Measurements from ENCODE around the gene CD226. TPM values are rescaled to one million over a fixed set of nuclear protein-coding genes. Genes with fewer than 3 reads are reported as not detected.

The CD226 gene
- total RNA-seq, 1 experiment from 2014 or later, result 0.10 TPM

DNA sequence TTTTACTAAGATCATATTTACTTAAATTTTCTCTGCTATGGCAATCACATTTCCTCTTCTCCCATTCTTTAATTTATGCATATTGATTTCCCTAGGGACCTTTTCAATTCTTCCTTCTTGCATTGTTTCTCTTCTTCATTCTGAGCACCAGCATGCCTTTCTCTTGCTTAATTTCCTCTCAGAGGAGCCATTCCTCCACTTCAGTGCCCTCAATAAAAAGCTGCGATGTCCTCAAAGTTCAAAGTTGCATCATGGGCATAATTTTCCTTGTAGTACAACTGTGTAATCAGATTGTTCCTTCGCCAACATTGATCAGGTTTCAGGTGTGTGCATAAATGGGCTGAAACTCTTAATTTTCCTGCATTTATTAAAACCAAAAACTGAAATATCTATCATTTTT is 21.8 kb upstream of the CD226 start:
- no peak for DNase-seq
- no peaks in the 10 kb centered on the region for H3K9me3 ChIP-seq (replicated peaks)
- H3K36me3 ChIP-seq, result no peaks in the 10 kb centered on the region
- no peaks in the 10 kb centered on the region for H3K27me3 ChIP-seq
- H3K27ac ChIP-seq, result no peak overlapping the region
- H3K4me3 ChIP-seq, result no peak overlapping the region
- no peaks in the 10 kb centered on the region for H3K4me1 ChIP-seq

DNA sequence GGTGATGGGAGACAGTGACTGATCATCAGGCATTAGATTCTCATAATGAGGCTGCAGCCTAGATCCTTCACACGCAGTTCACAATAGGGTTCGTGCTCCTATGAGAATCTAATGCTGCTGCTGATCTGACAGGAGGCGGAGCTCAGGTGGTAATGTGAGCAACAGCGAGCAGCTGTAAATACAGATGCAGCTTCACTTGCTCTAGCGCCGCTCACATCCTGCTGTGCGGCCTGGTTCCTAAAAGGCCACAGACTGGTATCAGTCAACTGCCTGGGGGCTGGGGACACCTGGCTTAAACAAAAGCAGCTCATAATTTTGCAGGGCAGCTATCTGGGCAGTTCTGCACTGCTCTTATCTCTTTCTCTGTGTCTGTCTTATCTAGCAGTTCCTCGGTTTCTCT is 20.4 kb upstream of the CD226 start:
- H3K4me1 ChIP-seq, result no peaks in the 10 kb centered on the region
- H3K9me3 ChIP-seq (replicated peaks), result no peaks in the 10 kb centered on the region
- DNase-seq, result peak; percentile 14 to 42
- no peak overlapping the region for H3K4me3 ChIP-seq
- H3K36me3 ChIP-seq, result no peaks in the 10 kb centered on the region
- H3K27me3 ChIP-seq, result no peaks in the 10 kb centered on the region
- H3K27ac ChIP-seq, result no peak overlapping the region

DNA sequence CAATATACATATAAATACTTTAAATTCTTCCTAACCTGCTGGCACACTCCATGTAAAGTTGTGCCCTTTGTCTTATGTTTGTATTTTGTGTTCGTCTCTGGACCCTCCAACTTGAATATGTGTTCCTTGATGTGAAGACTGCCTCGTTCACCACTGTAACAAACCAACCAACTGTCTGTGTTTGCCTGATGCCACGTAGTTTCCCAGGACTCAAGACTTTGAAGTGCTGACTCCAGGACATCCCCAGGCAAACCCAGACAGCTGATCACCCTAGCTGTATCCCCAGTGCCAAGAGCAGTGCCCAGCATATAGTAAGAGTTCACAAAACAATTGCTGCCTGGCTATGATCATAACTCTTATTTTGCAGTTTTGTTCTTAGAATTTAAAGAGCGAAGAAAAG is 15.5 kb upstream of the CD226 start:
- Histone ChIP-seq H3K27me3 (no peaks in the 10 kb centered on the region), H3K36me3 (no peaks in the 10 kb centered on the region), H3K4me3 (no peak overlapping the region), H3K4me1 (no peaks in the 10 kb centered on the region), H3K9me3 (replicated peaks) (no peaks in the 10 kb centered on the region), H3K27ac (no peak overlapping the region)
- no peak for DNase-seq

DNA sequence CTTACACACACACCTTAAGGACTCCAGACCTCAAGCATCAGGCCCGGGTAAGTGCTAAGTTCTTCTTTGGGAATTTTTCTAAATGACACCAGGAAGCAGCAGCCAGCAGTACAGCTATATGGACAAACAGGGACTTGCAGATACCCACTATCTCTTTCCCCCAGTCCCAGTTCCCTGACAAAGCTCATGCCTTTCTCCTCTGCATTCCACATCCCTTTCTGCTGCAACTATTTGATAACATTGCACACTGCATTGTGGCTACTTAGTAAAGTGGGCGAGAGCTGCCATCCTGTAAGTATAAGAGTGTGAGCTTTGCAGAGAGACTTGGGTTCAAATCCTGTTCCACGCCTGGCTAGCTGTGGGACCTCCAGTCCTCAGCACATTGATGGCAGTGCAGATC is 14.0 kb upstream of the CD226 start:
- Histone ChIP-seq H3K9me3 (replicated peaks) (no peaks in the 10 kb centered on the region), H3K36me3 (no peaks in the 10 kb centered on the region), H3K27ac (no peak overlapping the region), H3K4me3 (no peak overlapping the region), H3K4me1 (no peaks in the 10 kb centered on the region), H3K27me3 (no peaks in the 10 kb centered on the region)
- DNase-seq, result no peak

DNA sequence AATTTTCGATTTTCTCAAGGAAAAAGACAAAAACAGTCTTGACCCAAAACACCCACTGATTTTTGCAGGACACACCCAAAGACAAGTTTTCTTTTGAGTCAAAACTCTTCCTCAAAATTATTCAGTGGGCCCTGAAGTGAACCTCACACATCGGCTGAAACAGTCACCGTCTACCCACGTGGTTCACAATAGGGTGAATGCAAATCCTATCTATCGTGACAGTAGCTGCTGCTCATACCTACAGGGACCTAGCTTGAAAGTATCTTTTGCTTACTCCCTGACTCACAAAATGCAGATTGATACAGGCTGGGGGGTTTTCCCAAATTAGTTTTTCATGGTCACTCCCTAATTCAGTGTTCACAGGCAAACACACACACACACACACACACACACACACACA is 10.7 kb upstream of the CD226 start:
- Histone ChIP-seq H3K36me3 (no peaks in the 10 kb centered on the region), H3K27me3 (no peaks in the 10 kb centered on the region), H3K27ac (no peak overlapping the region), H3K9me3 (replicated peaks) (no peaks in the 10 kb centered on the region), H3K4me1 (no peaks in the 10 kb centered on the region), H3K4me3 (no peak overlapping the region)
- DNase-seq, result no peak

DNA sequence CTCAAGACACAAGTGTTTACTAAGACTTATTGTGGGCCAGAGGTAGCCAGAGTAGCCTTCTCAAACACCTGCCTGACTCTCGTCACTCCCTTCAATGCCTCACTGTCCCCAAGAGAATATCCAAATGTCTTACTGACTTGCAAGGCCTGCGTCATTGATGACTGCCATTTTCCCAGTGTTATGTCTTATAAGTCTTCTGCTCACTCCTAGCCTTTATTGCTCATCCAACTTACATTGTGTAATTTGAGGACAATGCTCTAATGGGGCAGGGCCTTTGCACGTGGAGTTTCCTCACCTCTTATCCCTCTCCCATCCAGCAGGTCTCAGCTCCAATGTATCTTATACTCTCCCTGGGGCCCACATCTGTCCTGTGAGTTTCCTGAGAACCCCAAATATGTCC is 10.1 kb upstream of the CD226 start:
- Histone ChIP-seq H3K27ac (no peak overlapping the region), H3K27me3 (no peaks in the 10 kb centered on the region), H3K4me3 (no peak overlapping the region), H3K36me3 (no peaks in the 10 kb centered on the region), H3K9me3 (replicated peaks) (no peaks in the 10 kb centered on the region), H3K4me1 (no peaks in the 10 kb centered on the region)
- no peak for DNase-seq

DNA sequence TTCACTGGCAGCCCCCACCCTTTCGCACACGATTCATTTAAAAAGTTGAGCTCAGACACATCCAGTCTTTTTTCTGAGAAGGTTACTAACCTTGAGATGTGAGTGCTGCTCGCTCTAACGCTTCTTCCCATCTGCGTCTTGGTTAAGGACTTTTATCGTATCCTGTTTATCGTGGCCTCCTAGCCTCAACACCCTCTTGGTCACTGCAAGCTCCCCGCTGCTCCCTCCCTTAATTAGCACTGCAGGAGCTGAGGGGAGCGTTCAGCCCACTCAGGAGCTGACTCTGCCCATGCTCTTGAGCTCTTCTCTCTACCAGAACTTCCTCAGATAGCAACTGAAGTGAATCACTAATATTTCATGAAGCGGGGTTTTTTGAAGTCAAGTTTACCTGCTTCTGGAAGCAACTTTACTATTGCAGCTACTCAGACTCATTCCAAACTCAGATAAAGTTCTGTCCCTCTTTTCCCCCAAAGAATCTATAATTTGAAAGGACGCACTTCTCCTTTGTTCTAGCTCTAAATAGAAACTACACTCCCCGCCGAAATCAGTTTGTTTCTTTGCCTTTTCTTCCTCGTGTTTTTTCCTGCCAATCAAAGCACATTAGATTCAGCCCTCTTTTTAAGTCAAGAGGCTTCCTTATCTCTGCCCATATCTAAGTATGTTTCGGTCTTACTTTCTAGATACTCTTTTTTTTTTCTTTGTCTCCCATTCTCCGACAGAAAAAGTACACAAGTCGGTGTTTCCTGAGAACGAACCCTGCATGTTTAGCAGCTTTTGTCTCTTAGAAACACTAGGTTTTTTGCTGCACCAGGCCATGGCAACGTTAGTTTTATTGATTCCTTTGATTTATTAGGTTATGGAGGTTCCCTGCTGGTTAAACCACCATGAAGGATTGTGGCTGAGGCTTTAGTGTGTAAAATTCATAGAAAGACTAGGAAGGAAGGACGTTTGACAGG is 9.3 kb upstream of the CD226 start:
- Histone ChIP-seq H3K4me1 (no peaks in the 10 kb centered on the region), H3K36me3 (no peaks in the 10 kb centered on the region), H3K4me3 (no peak overlapping the region), H3K9me3 (replicated peaks) (no peaks in the 10 kb centered on the region), H3K27ac (no peak overlapping the region), H3K27me3 (no peaks in the 10 kb centered on the region)
- no peak for DNase-seq

DNA sequence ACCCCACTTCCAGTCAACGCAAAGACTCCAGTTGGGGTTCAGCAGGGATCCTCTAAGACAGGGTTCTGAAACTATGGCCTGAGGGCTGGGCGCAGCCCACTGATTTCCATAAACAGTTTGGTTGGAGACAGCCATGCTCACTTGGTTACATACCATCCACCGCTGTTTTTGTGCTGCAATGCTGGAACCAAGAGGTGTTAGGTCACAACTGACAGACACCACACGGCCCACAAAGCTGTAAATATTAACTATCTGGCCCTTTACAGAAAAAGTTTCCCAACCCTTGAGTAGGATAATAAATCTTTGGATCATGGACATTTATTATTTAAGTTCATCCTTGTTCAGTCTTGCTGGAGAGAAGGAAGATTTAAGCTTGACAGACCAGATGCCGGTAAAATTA is 8.4 kb upstream of the CD226 start:
- no peak overlapping the region for H3K27ac ChIP-seq
- H3K4me1 ChIP-seq, result no peaks in the 10 kb centered on the region
- H3K9me3 ChIP-seq (replicated peaks), result no peaks in the 10 kb centered on the region
- H3K36me3 ChIP-seq, result no peaks in the 10 kb centered on the region
- no peak for DNase-seq
- H3K4me3 ChIP-seq, result no peak overlapping the region
- no peaks in the 10 kb centered on the region for H3K27me3 ChIP-seq

GRCh38 chr18:69954719-69955480 is 7.2 kb upstream of the CD226 start:
- no peaks in the 10 kb centered on the region for H3K27me3 ChIP-seq
- H3K4me3 ChIP-seq, result no peak overlapping the region
- no peaks in the 10 kb centered on the region for H3K36me3 ChIP-seq
- DNase-seq, result no peak
- no peaks in the 10 kb centered on the region for H3K9me3 ChIP-seq (replicated peaks)
- H3K4me1 ChIP-seq, result no peaks in the 10 kb centered on the region
- no peak overlapping the region for H3K27ac ChIP-seq

- H3K9me3 ChIP-seq (replicated peaks), result no peaks in the 10 kb centered on the region
- no peak overlapping the region for H3K27ac ChIP-seq
- DNase-seq, result no peak
Observed at GRCh38 chr18:69953191-69953590, 5.5 kb upstream of the CD226 start.

GRCh38 chr18:69951182-69951581 is 3.5 kb upstream of the CD226 start:
- Histone ChIP-seq H3K4me3 (no peak overlapping the region), H3K27me3 (no peaks in the 10 kb centered on the region), H3K4me1 (no peaks in the 10 kb centered on the region), H3K9me3 (replicated peaks) (no peaks in the 10 kb centered on the region), H3K27ac (no peak overlapping the region), H3K36me3 (no peaks in the 10 kb centered on the region)
- no peak for DNase-seq

More at GRCh38 chr18:69953191-69953590, 5.5 kb upstream of the CD226 start:
- no peaks in the 10 kb centered on the region for H3K36me3 ChIP-seq
- no peak overlapping the region for H3K4me3 ChIP-seq
- no peaks in the 10 kb centered on the region for H3K4me1 ChIP-seq
- no peaks in the 10 kb centered on the region for H3K27me3 ChIP-seq

GRCh38 chr18:69949538-69949936 is 1.9 kb upstream of the CD226 start:
- Histone ChIP-seq H3K4me1 (no peaks in the 10 kb centered on the region), H3K27ac (no peak overlapping the region), H3K36me3 (no peaks in the 10 kb centered on the region), H3K4me3 (no peak overlapping the region), H3K9me3 (replicated peaks) (no peaks in the 10 kb centered on the region), H3K27me3 (no peaks in the 10 kb centered on the region)
- DNase-seq, result no peak

DNA sequence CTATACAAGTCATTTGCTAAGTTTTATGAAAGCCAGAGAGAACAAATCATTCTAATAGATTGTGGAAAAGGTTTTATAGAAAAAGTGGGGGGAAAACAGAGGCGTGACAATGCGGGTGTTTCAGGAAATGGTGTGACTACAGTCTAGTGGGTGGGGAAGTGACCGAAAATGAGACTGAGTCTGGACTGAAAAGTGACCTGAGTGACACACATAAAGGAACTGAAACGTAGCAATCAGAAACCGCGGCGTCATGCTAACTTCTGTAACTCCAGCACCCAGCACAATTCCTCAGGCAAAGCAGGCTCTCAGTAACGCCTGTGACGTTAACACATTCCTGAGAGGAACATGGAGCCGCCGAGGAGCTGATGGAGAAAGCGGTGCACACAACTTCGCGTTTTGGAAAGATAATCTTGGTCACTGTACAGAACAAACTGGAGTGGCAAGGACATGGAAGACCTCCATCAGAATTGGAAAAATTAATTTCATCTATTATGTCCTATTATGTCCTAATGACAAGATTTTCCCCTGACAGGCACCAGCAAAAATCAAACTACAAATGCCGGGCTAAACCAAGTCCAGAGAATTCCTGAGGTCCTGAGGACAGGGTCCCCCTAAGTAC is 1.4 kb upstream of the CD226 start:
- Histone ChIP-seq H3K27ac (no peak overlapping the region), H3K9me3 (replicated peaks) (no peaks in the 10 kb centered on the region), H3K4me3 (no peak overlapping the region), H3K4me1 (no peaks in the 10 kb centered on the region), H3K27me3 (no peaks in the 10 kb centered on the region), H3K36me3 (no peaks in the 10 kb centered on the region)
- no peak for DNase-seq

- DNase-seq, result no peak
- H3K36me3 ChIP-seq, result no peaks in the 10 kb centered on the region
- no peaks in the 10 kb centered on the region for H3K27me3 ChIP-seq
- no peak overlapping the region for H3K4me3 ChIP-seq
- H3K9me3 ChIP-seq (replicated peaks), result no peaks in the 10 kb centered on the region
- H3K4me1 ChIP-seq, result no peaks in the 10 kb centered on the region
- H3K27ac ChIP-seq, result no peak overlapping the region
Observed at GRCh38 chr18:69948256-69948655, 583 bp upstream of the CD226 start.

DNA sequence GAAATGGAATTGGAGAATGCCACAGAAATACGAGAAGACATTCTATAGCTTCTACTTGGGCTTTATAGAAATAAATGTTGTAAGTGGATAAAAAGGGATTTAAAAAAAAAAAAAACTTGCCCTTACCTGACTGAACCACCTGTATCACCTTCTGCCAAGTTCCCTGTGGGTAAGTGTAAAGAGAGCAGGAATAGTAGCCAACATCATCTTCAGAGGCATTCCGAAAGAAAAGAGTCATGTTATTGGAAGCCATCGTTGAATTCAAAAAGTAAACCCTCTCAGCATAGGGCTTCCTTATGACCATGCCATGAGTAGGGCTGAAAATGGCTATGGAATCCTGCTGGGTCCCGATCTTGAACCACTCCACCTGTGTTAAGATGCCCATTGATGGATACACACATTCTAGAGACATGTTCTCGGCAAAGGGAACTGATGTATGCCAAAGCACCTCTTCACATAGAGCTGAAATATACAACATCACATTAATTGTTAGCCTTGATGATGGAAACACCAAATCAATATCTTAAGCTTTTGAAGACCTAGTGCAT is 991 bp downstream of the CD226 start:
- H3K9me3 ChIP-seq (replicated peaks), result no peaks in the 10 kb centered on the region
- DNase-seq, result no peak
- no peaks in the 10 kb centered on the region for H3K4me1 ChIP-seq
- no peaks in the 10 kb centered on the region for H3K27me3 ChIP-seq
- H3K27ac ChIP-seq, result no peak overlapping the region
- H3K4me3 ChIP-seq, result no peak overlapping the region
- H3K36me3 ChIP-seq, result no peaks in the 10 kb centered on the region

All from SJCRH30 (cell line).